ENCODE measurements around the gene COLEC12. TPM values are rescaled to one million over a fixed set of nuclear protein-coding genes. Genes with fewer than 3 reads are reported as not detected.

The COLEC12 gene
- total RNA-seq, 6 donors from 2014 or later: 29.3 to 72.2 (median 47.0) TPM

GRCh38 chr18:493986-494983 is 6.2 kb downstream of the COLEC12 start:
- peaks cover 0 to 29% (median 12%) of the 10 kb centered on the region in 4 donors for H3K4me1 ChIP-seq
- no peaks in the 10 kb centered on the region for H3K27me3 ChIP-seq
- no peaks in the 10 kb centered on the region for H3K36me3 ChIP-seq
- no peaks in the 10 kb centered on the region for H3K9me3 ChIP-seq
- no peak for DNase-seq
- no peak for TF ChIP-seq POLR2A (IDR thresholded peaks at IDR 0.05)
- no peak for TF ChIP-seq POLR2AphosphoS5 (IDR thresholded peaks at IDR 0.05)
- TF ChIP-seq EP300 (IDR thresholded peaks at IDR 0.05): no peak
- TF ChIP-seq CTCF (IDR thresholded peaks at IDR 0.05): no peak
- 53 to 63% methylated on average over 5 of the region's 5 CpGs for WGBS, 2 donors
- ATAC-seq (ENCODE audit: low FRiP score in 2 of 2): no peak
- no peak overlapping the region for H3K4me3 ChIP-seq
- H3K27ac ChIP-seq: no peak overlapping the region

GRCh38 chr18:492451-492850 is 8.1 kb downstream of the COLEC12 start:
- DNase-seq (no peak), ATAC-seq (ENCODE audit: low FRiP score in 2 of 2) (no peak)
- Histone ChIP-seq H3K36me3 (no peaks in the 10 kb centered on the region), H3K27me3 (no peaks in the 10 kb centered on the region), H3K4me1 (peaks cover 0 to 20% (median 10%) of the 10 kb centered on the region in 4 donors), H3K27ac (no peak overlapping the region), H3K9me3 (no peaks in the 10 kb centered on the region), H3K4me3 (no peak overlapping the region)
- WGBS, 2 donors: 46 to 48% methylated on average over 5 of the region's 5 CpGs
- no peak for TF ChIP-seq POLR2AphosphoS5 (IDR thresholded peaks at IDR 0.05)
- no peak for TF ChIP-seq CTCF (IDR thresholded peaks at IDR 0.05)
- no peak for TF ChIP-seq EP300 (IDR thresholded peaks at IDR 0.05)
- TF ChIP-seq POLR2A (IDR thresholded peaks at IDR 0.05): no peak

GRCh38 chr18:490624-491023 is 9.9 kb downstream of the COLEC12 start:
- H3K27ac ChIP-seq: no peak overlapping the region
- H3K9me3 ChIP-seq: peaks cover 0 to 3% (median 0%) of the 10 kb centered on the region in 4 donors
- H3K36me3 ChIP-seq: no peaks in the 10 kb centered on the region
- H3K27me3 ChIP-seq: no peaks in the 10 kb centered on the region
- ATAC-seq (ENCODE audit: low FRiP score in 2 of 2) (no peak), DNase-seq (no peak)
- H3K4me1 ChIP-seq: peaks cover 0 to 20% (median 11%) of the 10 kb centered on the region in 4 donors
- H3K4me3 ChIP-seq: no peak overlapping the region
- no peak for TF ChIP-seq POLR2AphosphoS5 (IDR thresholded peaks at IDR 0.05)
- TF ChIP-seq CTCF (IDR thresholded peaks at IDR 0.05): no peak
- no peak for TF ChIP-seq POLR2A (IDR thresholded peaks at IDR 0.05)
- no peak for TF ChIP-seq EP300 (IDR thresholded peaks at IDR 0.05)
- WGBS, 2 donors: 76 to 82% methylated on average over 4 of the region's 4 CpGs

- TF ChIP-seq POLR2A (IDR thresholded peaks at IDR 0.05): no peak
- H3K9me3 ChIP-seq: peaks cover 0 to 3% (median 0%) of the 10 kb centered on the region in 4 donors
- no peak overlapping the region for H3K4me3 ChIP-seq
- no peaks in the 10 kb centered on the region for H3K27me3 ChIP-seq
- H3K27ac ChIP-seq: peak overlapping the region in 1 of 4 donors; percentile 40
- peaks cover 0 to 23% (median 14%) of the 10 kb centered on the region in 4 donors for H3K4me1 ChIP-seq
- no peaks in the 10 kb centered on the region for H3K36me3 ChIP-seq
- no peak for DNase-seq
- WGBS, 2 donors: 60 to 63% methylated on average over 5 of the region's 5 CpGs
- ATAC-seq (ENCODE audit: low FRiP score in 2 of 2): peak in 1 of 2 donors; percentile 58
Observed at GRCh38 chr18:490024-490366, 10.5 kb downstream of the COLEC12 start.

GRCh38 chr18:489244-490023 is 11.1 kb downstream of the COLEC12 start:
- H3K9me3 ChIP-seq: peaks cover 0 to 3% (median 0%) of the 10 kb centered on the region in 4 donors
- 62 to 64% methylated on average over 8 of the region's 8 CpGs for WGBS, 2 donors
- peak overlapping the region in 1 of 4 donors; percentile 40 for H3K27ac ChIP-seq
- ATAC-seq (ENCODE audit: low FRiP score in 2 of 2): no peak
- no peak for DNase-seq
- no peak for TF ChIP-seq POLR2A (IDR thresholded peaks at IDR 0.05)
- no peak for TF ChIP-seq CTCF (IDR thresholded peaks at IDR 0.05)
- TF ChIP-seq EP300 (IDR thresholded peaks at IDR 0.05): no peak
- TF ChIP-seq POLR2AphosphoS5 (IDR thresholded peaks at IDR 0.05): no peak
- H3K4me1 ChIP-seq: peaks cover 0 to 25% (median 14%) of the 10 kb centered on the region in 4 donors
- H3K36me3 ChIP-seq: no peaks in the 10 kb centered on the region
- H3K27me3 ChIP-seq: no peaks in the 10 kb centered on the region
- no peak overlapping the region for H3K4me3 ChIP-seq
